Naive thymus-derived CD8-positive, alpha-beta T cell (primary cell): ENCODE data around the gene MT1X. TPM values are rescaled to one million over a fixed set of nuclear protein-coding genes. Genes with fewer than 3 reads are reported as not detected.

ENCODE experiments used
- ATAC-seq, 2 donors: fragments of 150-1000 bp; cut with Tn5 transposase in 1 of 2; sonication (Bioruptor Pico), chemical (Tn5 transposase) in 1 of 2; 1 replicate in 1 of 2; 2 replicates in 1 of 2; pipeline ENCODE4 v1.10.0; 2021; ENCODE audit warnings: mild to moderate bottlenecking in 2 of 2, moderate library complexity in 2 of 2
- POLR2A ChIA-PET: fragments of 350-600 bp; sonication (Branson Sonifier 250); formaldehyde crosslinking; loops from one replicate; lab custom pipeline; 2021; ENCODE audit warnings: antibody characterized with exemption; lab: Charles Lee
- DNase-seq, 10 donors: peaks; one replicate each; pipeline versions ENCODE4 v3.0.0 to v3.0.0-alpha.2; 2020 to 2022
- H3K27ac Mint-ChIP-seq, 10 donors: one replicate each; pipeline ENCODE4 v1.8.0; 2020 to 2022; ENCODE audit warnings: mild to moderate bottlenecking in 10 of 10, mixed read lengths in 10 of 10, moderate library complexity in 4 of 10, inconsistent platforms in 1 of 10
- H3K27me3 Mint-ChIP-seq, 5 donors: one replicate each; pipeline ENCODE4 v1.8.0; 2021 to 2022; ENCODE audit warnings: mixed read lengths in 5 of 5
- H3K36me3 Mint-ChIP-seq, 3 donors: one replicate each; pipeline ENCODE4 v1.8.0; 2020 to 2022; ENCODE audit warnings: mixed read lengths in 3 of 3, mild to moderate bottlenecking in 2 of 3, inconsistent platforms in 1 of 3
- H3K4me1 Mint-ChIP-seq, 4 donors: one replicate each; pipeline ENCODE4 v1.8.0; 2021 to 2022; ENCODE audit warnings: mixed read lengths in 4 of 4
- H3K4me3 Mint-ChIP-seq, 10 donors: one replicate each; pipeline ENCODE4 v1.8.0; 2020 to 2022; ENCODE audit warnings: mild to moderate bottlenecking in 10 of 10, mixed read lengths in 10 of 10, moderate library complexity in 6 of 10, inconsistent platforms in 1 of 10
- H3K9me3 Mint-ChIP-seq, 9 donors: one replicate each; pipeline ENCODE4 v1.8.0; 2020 to 2022; ENCODE audit warnings: mixed read lengths in 9 of 9, mild to moderate bottlenecking in 3 of 9, inconsistent platforms in 1 of 9, moderate library complexity in 1 of 9
- polyA plus RNA-seq, 3 donors: library from polyadenylated mRNA; unstranded; fragments of 300-500 nt; fragmentation: Illumina TruSeq; gene quantifications; one replicate each; pipeline ENCODE4 v1.2.3, GENCODE V29; 2021
- total RNA-seq, 8 experiments: library from RNA in 2 of 8; stranded (reverse) in 2 of 8; gene quantifications; one replicate each; pipeline ENCODE4 v1.2.3 and lab custom pipeline; 2021 to 2026

Gene MT1X
- total and polyA plus RNA-seq, 5 experiments from 2014 or later = 27.6 to 201 (median 185) TPM

- POLR2A ChIA-PET = interaction anchor here (2.9 kb wide), 1 partner anchor 15 kb away, joined by 7 read pairs; no protein-coding TSS in a partner anchor
- no peak overlapping the region for H3K4me3 Mint-ChIP-seq
- peak overlapping the region in 1 of 10 donors; percentile 60 for H3K27ac Mint-ChIP-seq
- no peaks in the 10 kb centered on the region for H3K27me3 Mint-ChIP-seq
- no peaks in the 10 kb centered on the region for H3K9me3 Mint-ChIP-seq
- H3K4me1 Mint-ChIP-seq = peaks cover 7 to 20% (median 12%) of the 10 kb centered on the region in 4 donors
- peaks cover 0 to 10% (median 6%) of the 10 kb centered on the region in 3 donors for H3K36me3 Mint-ChIP-seq
- no peak for DNase-seq
- ATAC-seq = no peak
These were observed 41.9 kb downstream of the MT1X start for GRCh38 chr16:56724191-56724590.

- Mint-ChIP-seq H3K36me3 (peaks cover 0 to 10% (median 5%) of the 10 kb centered on the region in 3 donors), H3K9me3 (no peaks in the 10 kb centered on the region), H3K4me3 (no peak overlapping the region), H3K27ac (no peak overlapping the region), H3K27me3 (no peaks in the 10 kb centered on the region), H3K4me1 (peaks cover 14 to 30% (median 21%) of the 10 kb centered on the region in 4 donors)
- no peak for ATAC-seq
- no peak for DNase-seq
- POLR2A ChIA-PET = interaction anchor here (0.6 to 2.9 kb wide), 2 partner anchors 17 to 20 kb away, joined by 6 to 7 read pairs; no protein-coding TSS in a partner anchor
These were observed 44.0 kb downstream of the MT1X start for GRCh38 chr16:56726283-56726682.

DNA sequence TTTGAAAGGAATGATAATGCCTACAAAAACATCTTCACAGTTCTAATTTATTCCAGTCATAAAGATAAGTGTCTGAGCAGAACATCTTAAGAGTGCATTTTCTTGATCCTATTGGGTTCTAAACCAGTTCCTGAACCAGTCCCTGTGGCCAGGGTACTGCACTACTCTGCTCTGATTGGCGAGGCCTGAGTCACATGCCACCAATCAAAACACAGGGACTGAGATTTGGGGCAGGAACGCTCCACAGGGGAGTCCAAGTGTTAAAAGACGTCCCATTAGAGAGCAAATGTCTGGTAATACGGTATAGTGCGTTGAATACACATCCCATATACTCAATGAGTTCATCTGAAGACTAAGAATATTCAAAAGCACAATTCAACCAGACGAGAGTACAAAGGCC is 44.7 kb downstream of the MT1X start:
- DNase-seq = no peak
- POLR2A ChIA-PET = interaction anchor here (0.6 to 2.9 kb wide), 3 partner anchors 18 to 21 kb away, joined by 3 to 7 read pairs (median 6); no protein-coding TSS in a partner anchor
- Mint-ChIP-seq H3K27ac (no peak overlapping the region), H3K9me3 (no peaks in the 10 kb centered on the region), H3K27me3 (no peaks in the 10 kb centered on the region), H3K4me1 (peaks cover 14 to 30% (median 22%) of the 10 kb centered on the region in 4 donors), H3K4me3 (no peak overlapping the region), H3K36me3 (peaks cover 0 to 10% (median 5%) of the 10 kb centered on the region in 3 donors)
- ATAC-seq = no peak

DNA sequence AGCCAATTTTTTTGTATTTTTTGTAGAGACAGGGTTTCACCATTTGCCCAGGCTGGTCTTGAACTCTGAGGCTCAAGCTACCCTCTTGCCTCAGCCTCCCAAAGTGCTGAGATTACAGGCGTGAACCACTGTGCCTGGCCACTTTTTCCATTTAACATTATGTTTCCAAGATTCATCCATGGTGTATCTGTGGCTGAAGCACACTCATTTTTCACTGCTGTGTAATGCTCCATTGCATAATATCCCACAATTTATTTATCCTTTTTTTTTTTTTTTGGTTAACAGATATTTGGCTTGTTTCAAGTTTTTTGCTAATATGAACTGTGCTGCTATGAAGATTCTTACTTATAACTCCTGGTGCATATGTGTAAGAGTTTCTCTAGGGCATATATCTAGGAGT is 45.8 kb downstream of the MT1X start:
- Mint-ChIP-seq H3K4me1 (peaks cover 14 to 30% (median 22%) of the 10 kb centered on the region in 4 donors), H3K27me3 (no peaks in the 10 kb centered on the region), H3K27ac (peak overlapping the region in 1 of 10 donors; percentile 13), H3K4me3 (no peak overlapping the region), H3K36me3 (peaks cover 0 to 10% (median 2%) of the 10 kb centered on the region in 3 donors), H3K9me3 (no peaks in the 10 kb centered on the region)
- ATAC-seq = no peak
- POLR2A ChIA-PET = interaction anchor here (0.6 to 1.8 kb wide), 5 partner anchors 9 to 277 kb away, joined by 3 to 5 read pairs (median 3); partner anchors contain the start of genes NUDT21 and OGFOD1
- DNase-seq = no peak

- no peaks in the 10 kb centered on the region for H3K9me3 Mint-ChIP-seq
- peak overlapping the region in 8 of 10 donors; percentile 90 to 98 (median 93) for H3K27ac Mint-ChIP-seq
- peaks cover 0 to 9% (median 2%) of the 10 kb centered on the region in 3 donors for H3K36me3 Mint-ChIP-seq
- H3K4me3 Mint-ChIP-seq = peak overlapping the region in 1 of 10 donors; percentile 95
- ATAC-seq = no peak
- POLR2A ChIA-PET = interaction anchor here (0.6 to 1.8 kb wide), 8 partner anchors 10 to 1937 kb away, joined by 3 to 29 read pairs (median 4); no protein-coding TSS in a partner anchor
- H3K27me3 Mint-ChIP-seq = no peaks in the 10 kb centered on the region
- peak in 1 of 10 donors; percentile 20 for DNase-seq
- H3K4me1 Mint-ChIP-seq = peaks cover 14 to 30% (median 22%) of the 10 kb centered on the region in 4 donors
These were observed 46.9 kb downstream of the MT1X start for GRCh38 chr16:56728980-56729734.

GRCh38 chr16:56729735-56730662 is 47.7 kb downstream of the MT1X start, which contains the start of gene NUP93:
NUP93 (plus strand) TSS chr16:56730129; CDS start chr16:56748248, 18,119 bp downstream.
- H3K9me3 Mint-ChIP-seq = no peaks in the 10 kb centered on the region
- DNase-seq (peak; percentile 83 to 95 (median 86)), ATAC-seq (peak; percentile 96)
- H3K27me3 Mint-ChIP-seq = no peaks in the 10 kb centered on the region
- H3K4me3 Mint-ChIP-seq = peak within 1 kb of the TSS in 1 of 10 donors; percentile 95
- H3K27ac Mint-ChIP-seq = peak within 1 kb of the TSS in 8 of 10 donors; percentile 90 to 98 (median 93)
- H3K4me1 Mint-ChIP-seq = peaks cover 14 to 30% (median 22%) of the 10 kb centered on the region in 4 donors
- POLR2A ChIA-PET = interaction anchor here (0.6 to 1.8 kb wide), 6 partner anchors 11 to 1936 kb away, joined by 3 to 29 read pairs (median 5); no protein-coding TSS in a partner anchor
- H3K36me3 Mint-ChIP-seq = peaks cover 0 to 2% (median 0%) of the 10 kb centered on the region in 3 donors

GRCh38 chr16:56732366-56732765 is 50.1 kb downstream of the MT1X start:
- POLR2A ChIA-PET = no interaction called here
- Mint-ChIP-seq H3K9me3 (no peaks in the 10 kb centered on the region), H3K4me3 (no peak overlapping the region), H3K4me1 (peaks cover 23 to 33% (median 25%) of the 10 kb centered on the region in 4 donors), H3K27ac (no peak overlapping the region), H3K27me3 (no peaks in the 10 kb centered on the region), H3K36me3 (peaks cover 0 to 4% (median 0%) of the 10 kb centered on the region in 3 donors)
- no peak for ATAC-seq
- DNase-seq = no peak

DNA sequence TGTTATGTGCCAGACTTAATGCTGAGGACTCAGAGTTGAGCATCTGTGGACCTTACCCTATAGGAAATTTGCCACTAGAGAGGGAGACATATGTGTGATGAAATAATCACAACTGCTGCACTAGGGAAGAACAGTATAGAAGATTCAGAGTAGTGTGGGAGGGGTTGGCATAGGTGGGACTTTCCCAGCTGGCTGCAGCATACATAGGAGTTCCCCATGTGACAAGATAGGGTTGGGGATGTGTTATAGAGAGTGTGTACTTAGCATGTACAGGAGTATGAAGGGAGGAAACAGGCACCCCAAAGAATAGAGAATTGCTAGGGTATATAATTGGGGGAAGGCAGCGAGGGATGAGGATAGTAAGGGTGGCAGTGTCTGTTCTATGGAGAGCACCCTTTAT is 50.6 kb downstream of the MT1X start:
- peaks cover 26 to 33% (median 28%) of the 10 kb centered on the region in 4 donors for H3K4me1 Mint-ChIP-seq
- H3K36me3 Mint-ChIP-seq = peaks cover 0 to 8% (median 0%) of the 10 kb centered on the region in 3 donors
- H3K4me3 Mint-ChIP-seq = no peak overlapping the region
- DNase-seq (no peak), ATAC-seq (no peak)
- H3K27ac Mint-ChIP-seq = no peak overlapping the region
- no peaks in the 10 kb centered on the region for H3K27me3 Mint-ChIP-seq
- POLR2A ChIA-PET = no interaction called here
- no peaks in the 10 kb centered on the region for H3K9me3 Mint-ChIP-seq

Other genes with a start within 250 kb of the MT1X start
- gene NUDT21, start 231.1 kb upstream of the MT1X start, total RNA-seq = 100 to 1,000 TPM; 111 to 118 TPM
- gene NUDT21, start 231.1 kb upstream of the MT1X start, polyA plus RNA-seq = 10 to 100 TPM; 55.5 to 74.1 (median 71.8) TPM
- 10 to 100 TPM; 48.0 to 55.0 TPM for gene OGFOD1, start 230.9 kb upstream of the MT1X start, total RNA-seq
- gene OGFOD1, start 230.9 kb upstream of the MT1X start, polyA plus RNA-seq = 100 to 1,000 TPM in 2 of 3 donors, 10 to 100 TPM in 1; 94.1 to 109 (median 103) TPM
- 100 to 1,000 TPM in 1 of 2 experiments, 10 to 100 TPM in 1; 94.7 to 107 TPM for gene BBS2, start 162.4 kb upstream of the MT1X start, total RNA-seq
- 10 to 100 TPM; 35.7 to 37.6 (median 36.1) TPM for gene BBS2, start 162.4 kb upstream of the MT1X start, polyA plus RNA-seq
- not detected for gene MT4, start 117.4 kb upstream of the MT1X start, total RNA-seq
- gene MT4, start 117.4 kb upstream of the MT1X start, polyA plus RNA-seq = not detected
- 1 to 10 TPM; 1.8 to 3.1 TPM for gene MT3, start 92.9 kb upstream of the MT1X start, total RNA-seq
- gene MT3, start 92.9 kb upstream of the MT1X start, polyA plus RNA-seq = 10 to 100 TPM in 2 of 3 donors, 1 to 10 TPM in 1; 8.6 to 19.9 (median 19.2) TPM
- 10 to 100 TPM; 32.3 to 39.0 TPM for gene MT2A, start 73.9 kb upstream of the MT1X start, total RNA-seq
- gene MT2A, start 73.9 kb upstream of the MT1X start, polyA plus RNA-seq = 100 to 1,000 TPM; 248 to 303 (median 294) TPM
- gene MT1E, start 56.7 kb upstream of the MT1X start, total RNA-seq = 1 to 10 TPM; 1.3 to 1.6 TPM
- 10 to 100 TPM in 2 of 3 donors, 1 to 10 TPM in 1; 7.1 to 21.9 (median 10.5) TPM for gene MT1E, start 56.7 kb upstream of the MT1X start, polyA plus RNA-seq
- not detected for gene MT1M, start 49.8 kb upstream of the MT1X start, total RNA-seq
- gene MT1M, start 49.8 kb upstream of the MT1X start, polyA plus RNA-seq = not detected
- gene MT1A, start 43.8 kb upstream of the MT1X start, total RNA-seq = not detected
- gene MT1A, start 43.8 kb upstream of the MT1X start, polyA plus RNA-seq = not detected
- gene MT1B, start 30.6 kb upstream of the MT1X start, total RNA-seq = not detected
- not detected for gene MT1B, start 30.6 kb upstream of the MT1X start, polyA plus RNA-seq
- 10 to 100 TPM; 18.4 to 18.9 TPM for gene MT1F, start 24.5 kb upstream of the MT1X start, total RNA-seq
- 10 to 100 TPM; 82.3 to 97.4 (median 94.2) TPM for gene MT1F, start 24.5 kb upstream of the MT1X start, polyA plus RNA-seq
- gene MT1G, start 14.4 kb upstream of the MT1X start, total RNA-seq = not detected
- under 1 TPM in 1 of 3 donors, not detected in 2; 0.74 TPM for gene MT1G, start 14.4 kb upstream of the MT1X start, polyA plus RNA-seq
- not detected for gene MT1H, start 12.7 kb upstream of the MT1X start, total RNA-seq
- not detected for gene MT1H, start 12.7 kb upstream of the MT1X start, polyA plus RNA-seq
- gene NUP93, start 47.7 kb downstream of the MT1X start, total RNA-seq = 10 to 100 TPM; 82.5 to 85.0 TPM
- 100 to 1,000 TPM in 1 of 3 donors, 10 to 100 TPM in 2; 66.6 to 104 (median 77.5) TPM for gene NUP93, start 47.7 kb downstream of the MT1X start, polyA plus RNA-seq
- gene SLC12A3, start 182.7 kb downstream of the MT1X start, total RNA-seq = not detected
- gene SLC12A3, start 182.7 kb downstream of the MT1X start, polyA plus RNA-seq = not detected
- 100 to 1,000 TPM; 190 to 214 TPM for gene HERPUD1, start 249.7 kb downstream of the MT1X start, total RNA-seq
- 10 to 100 TPM; 43.8 to 88.6 (median 57.6) TPM for gene HERPUD1, start 249.7 kb downstream of the MT1X start, polyA plus RNA-seq